EH (cell line): ENCODE results near the gene KCTD17.

ENCODE experiments used
- DNase-seq: peaks from one replicate; pipeline ENCODE4 v3.0.0-alpha.2; 2015; ENCODE audit warnings: low read depth

KCTD17 gene

DNA sequence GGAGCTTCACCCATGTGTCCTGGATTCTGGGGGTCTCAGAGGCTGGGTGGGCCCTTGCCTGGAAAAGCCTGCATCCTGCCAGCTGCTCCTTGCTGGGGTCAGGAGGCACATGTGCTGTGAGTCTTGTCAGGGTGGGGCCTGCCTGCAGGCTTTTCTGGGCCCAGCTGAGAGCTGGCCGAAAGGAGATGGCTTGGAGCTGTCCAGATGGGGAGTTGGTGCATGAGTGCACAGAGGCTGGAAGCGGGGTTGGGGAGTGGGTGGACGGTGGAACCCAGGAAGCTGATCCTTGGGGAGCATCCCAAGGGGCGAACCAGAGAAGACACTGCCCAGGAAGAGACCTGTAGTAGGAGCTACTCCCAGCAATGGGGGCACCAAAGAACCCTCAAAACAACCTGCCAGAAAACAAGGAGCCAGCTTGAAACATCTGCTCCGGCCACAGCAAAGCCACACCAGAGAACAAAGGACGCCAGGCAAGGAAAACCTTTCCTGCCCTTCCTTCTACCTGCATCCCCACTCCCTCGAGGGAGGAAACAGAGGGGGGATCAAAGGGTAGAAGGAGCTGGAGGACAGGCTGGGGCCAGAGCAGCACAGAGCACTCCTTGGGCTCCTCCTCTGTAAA is 8.2 kb upstream of the KCTD17 start:
- DNase-seq, result no peak

DNA sequence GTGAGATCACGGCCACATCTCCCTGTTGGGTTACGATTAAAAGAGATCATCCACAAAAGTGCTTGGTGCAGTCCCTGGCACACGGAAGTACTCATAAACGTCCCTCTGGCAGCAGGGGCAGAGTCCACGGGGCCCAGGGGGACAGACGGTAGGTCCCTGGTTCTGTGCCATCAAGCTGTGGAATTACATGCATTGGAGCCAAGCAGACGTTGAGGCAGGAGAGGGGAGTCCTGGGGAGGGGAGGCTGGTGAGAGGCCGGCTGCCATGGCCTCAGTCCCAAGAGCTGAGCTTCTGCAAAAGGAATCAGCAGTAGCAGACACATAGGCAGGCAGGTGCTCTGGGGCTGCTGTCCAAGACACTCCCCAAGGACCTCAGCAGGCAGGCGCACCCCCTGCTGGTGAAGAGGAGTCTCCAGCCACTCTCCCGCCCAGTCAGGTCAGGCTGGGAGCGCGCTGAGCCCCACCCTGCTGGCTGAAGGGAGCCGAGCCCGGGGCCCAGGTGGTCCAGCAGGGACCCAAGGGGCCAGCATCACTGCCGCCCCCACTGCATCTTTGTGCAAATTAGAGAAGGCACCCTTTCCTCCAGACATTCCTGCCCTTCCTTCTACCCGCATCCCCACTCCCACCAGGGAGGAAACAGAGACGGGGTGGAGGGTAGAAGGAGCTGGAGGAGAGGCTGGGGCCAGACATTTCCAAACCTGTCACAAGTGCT is 7.6 kb upstream of the KCTD17 start:
- peak; percentile 42 for DNase-seq

DNA sequence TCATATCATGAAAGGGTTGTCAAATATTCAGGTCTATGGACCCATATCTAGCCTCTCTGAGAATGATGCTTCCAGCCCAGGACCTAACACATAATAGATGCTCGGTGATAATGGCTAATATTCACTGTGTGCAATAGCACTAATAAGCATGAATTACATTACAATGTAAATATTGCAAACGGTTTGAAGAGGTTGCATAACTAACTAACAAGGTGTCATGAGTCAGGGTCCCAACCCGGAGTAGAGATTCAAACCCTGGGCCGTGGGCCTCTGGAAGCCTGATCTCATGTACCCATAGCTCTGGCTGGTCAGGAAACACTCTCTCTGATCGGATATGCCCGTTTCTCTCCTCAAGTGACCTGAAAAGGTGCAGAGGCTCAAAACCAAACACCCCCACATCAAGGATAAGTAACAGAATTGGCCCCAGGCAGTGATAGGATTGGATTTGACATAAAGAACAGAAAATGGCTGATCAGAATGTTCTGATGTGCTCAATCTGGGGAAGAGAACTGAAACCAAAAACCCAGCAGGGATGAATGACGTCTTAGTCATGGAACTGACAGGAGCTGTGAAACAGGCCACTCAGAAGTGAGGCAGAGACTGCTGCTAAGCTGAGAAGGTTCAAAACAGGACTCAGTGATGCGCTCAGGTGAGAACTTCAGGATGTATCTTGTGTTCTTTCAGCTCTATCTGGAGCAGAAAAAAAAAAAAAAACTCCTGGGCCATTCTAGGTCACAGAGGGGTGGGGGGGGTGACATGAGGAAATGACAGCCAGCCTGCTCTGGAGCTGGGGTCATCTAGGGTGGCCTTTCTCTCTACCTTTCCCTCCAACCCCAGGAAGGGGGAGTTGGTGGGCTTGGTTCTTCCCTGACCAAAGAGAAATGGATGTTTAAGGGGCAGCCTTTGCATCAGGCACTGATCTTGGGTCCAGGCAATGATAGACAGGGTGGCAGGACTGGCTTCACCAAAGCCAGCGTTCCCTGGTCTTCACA is 6.6 kb upstream of the KCTD17 start:
- peak; percentile 19 for DNase-seq

DNA sequence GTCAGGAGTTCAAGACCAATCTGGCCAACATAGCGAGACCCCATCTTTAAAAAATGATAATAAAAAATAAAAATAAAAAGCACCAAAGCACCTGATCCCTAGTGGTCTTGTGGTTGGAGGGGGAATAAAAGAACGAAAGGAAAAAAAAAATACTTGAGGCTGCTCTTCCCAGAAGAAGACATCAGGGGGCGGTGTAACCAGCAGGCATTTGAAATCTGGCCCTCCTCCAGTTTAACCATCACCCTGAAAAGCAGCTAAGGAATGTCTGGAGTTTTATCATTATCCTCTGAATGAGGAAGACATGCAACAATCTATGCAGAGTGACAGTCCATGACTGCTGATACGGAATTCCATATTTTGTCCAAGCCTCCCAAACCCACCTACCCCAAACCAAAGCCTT is 5.6 kb upstream of the KCTD17 start:
- peak; percentile 81 for DNase-seq

DNA sequence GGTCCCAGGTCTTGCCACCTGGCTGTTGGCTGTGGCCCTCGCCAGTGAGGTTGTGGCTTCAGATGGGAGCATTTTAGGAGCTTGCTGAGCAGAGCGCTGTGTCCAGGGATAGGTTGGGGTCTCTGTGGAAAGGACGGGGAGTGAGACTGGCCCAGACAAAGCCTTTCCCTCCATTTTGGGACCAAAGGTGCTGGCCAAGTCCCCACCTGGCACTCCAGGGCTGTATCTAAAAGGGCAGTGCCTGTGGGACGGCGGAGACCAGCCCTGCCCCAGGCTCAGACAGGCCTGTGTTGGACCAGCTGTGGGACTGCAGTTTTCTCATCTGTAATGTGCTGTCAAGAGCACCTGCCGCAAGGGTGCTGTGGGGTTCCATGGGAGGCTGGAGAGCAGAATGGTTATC is 5.0 kb upstream of the KCTD17 start:
- DNase-seq, result no peak

DNA sequence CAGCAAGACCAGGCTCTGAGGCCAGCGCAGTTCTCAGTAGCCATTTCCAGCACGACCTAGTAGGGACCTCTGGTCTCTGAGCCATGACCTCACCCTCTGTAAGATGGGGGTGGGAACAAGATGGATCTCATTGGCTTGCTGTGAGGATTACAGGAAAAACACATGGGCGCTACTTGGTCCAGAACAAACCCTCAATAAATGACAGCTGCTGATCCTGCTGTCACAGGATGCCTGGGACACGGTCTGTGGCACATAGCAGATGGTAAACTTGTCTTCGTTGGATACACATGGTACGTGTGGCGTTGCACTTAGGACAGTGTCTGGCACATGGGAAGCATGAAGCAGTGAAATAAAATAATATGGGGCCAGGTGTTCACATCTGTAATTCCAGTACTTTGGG is 4.5 kb upstream of the KCTD17 start:
- no peak for DNase-seq

DNA sequence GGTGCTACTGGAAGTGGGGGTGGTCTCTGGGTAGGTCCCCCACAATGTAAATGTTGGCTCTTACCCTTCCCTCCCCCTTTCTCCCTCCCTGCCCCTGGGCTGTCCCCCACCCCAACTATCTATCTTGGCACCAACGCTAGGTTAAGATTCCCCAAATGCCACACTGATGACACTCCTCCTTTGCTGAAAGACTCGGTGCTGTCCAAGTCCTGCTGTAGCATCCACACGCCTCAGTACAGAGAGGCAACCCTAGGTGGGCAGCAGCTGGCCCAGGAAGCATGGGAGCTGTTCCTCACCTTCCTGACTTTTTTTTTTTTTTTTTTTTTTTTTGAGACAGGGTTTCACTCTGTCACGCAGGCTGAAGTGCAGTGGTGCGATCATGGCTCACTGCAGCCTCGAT is 3.4 kb upstream of the KCTD17 start:
- DNase-seq, result peak; percentile 52

DNA sequence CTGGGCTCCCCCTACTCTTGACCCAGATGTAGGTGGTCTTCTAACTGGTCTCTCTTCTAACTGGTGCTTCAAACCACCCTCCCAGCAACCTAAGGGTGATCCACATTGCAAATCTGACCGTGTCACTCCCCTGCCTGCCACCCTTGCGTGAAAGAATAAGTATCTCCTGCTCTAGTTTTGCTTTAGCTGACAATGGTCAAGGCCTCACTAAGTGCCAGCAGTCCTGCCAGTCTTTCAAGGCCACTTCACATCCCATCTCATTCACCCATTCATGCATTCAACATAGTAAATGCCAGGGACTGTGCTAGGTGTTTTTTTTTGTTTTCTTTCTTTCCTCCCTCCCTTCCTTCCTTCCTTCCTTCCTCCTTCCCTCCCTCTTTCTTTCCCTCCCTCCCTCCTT is 2.3 kb upstream of the KCTD17 start:
- no peak for DNase-seq

DNA sequence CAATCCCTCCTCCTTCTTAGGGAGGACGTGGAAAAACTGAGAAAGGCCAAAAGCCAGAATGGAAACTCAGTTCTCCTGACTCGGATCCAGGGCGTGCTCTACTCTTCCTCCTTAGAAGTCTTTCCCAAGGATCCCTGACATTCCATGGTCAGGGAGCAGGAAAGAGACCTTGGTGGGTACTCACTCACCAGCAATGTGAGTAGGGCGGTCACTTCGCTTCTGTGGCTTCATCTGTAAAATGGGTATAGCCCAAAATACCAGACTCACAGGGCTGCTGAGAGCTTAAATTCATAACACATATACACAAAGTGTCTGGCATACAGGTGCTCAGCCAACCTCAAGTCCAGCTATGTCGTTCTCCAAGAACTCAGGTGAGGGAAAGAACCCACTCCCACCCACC is 629 bp upstream of the KCTD17 start:
- no peak for DNase-seq

DNA sequence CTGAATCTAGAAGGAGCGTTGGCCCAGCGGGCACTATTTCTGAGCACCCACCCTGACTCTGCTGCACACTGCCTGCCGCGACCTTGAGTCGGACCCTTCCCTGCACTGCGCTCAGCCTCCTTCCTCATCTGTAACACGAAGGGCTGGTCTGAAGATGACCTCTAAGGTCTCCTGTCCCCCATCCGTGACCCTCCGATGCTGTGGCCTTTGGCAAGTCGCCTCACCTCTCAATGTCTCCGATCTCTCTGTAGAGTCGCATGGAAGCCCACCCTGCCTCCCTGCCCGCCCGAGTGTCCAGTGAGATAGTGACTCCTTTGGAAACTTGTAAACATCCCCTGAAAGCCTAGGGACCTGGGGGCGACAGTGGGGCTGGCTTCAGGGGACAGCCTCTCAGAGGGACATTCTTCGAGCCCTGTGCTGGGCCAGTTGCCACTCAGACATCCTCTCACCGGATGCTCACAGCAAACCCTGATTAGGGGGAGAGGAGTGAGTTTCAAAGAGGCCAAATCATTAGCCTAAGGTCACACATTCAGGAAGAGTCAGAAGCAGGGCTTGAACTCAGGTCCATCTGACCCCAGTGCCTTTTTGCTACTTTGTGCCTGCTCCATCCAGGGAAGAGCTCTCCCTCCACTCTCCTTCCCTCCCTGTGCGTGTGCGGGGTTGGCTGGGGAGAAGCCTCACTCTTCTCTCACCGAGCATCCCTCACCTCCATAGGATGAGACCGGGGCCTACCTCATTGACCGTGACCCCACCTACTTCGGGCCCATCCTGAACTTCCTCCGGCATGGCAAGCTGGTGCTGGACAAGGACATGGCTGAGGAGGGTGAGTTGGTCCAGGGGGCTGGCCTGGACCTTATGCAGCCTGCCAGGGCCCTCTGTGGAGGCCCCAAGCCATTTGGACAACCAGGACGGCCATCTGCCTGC is 1.1 kb downstream of the KCTD17 start:
- DNase-seq, result no peak

DNA sequence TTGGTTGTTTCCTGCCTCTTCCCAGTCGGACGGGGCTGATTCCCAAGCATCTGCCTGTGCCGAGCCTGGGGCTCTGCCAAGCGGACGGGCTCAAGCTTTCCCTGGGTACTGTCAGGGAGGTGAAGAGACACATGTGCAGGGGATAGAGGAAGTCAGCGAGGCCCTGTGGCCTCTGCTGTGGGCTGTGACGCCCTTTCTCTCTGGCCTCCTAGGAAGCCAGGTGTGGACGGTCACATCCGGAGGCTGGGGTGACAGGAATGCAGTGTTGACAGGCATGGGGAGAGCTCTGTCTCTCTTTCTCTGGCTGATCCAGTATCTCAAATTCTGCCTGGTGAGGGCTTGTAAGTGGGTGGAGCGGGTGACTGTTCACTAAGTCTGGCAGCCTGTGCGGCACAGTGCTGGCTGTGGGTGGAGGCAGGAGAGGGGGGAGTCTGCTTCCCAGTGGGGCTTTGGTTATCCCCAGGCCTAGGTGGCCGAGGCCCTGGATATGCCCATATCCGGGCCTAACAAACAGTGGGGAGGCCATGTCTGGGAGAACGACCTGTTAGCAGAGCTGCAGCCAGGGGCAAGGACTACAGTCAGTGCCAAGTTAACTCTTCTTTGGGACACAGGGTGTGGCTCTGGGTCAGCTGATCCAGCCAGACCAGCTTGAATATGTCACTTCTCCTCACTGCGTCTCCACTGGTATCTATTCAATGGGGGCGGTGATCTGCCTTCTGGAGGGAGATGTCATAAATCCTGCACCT is 1.9 kb downstream of the KCTD17 start:
- DNase-seq, result no peak

DNA sequence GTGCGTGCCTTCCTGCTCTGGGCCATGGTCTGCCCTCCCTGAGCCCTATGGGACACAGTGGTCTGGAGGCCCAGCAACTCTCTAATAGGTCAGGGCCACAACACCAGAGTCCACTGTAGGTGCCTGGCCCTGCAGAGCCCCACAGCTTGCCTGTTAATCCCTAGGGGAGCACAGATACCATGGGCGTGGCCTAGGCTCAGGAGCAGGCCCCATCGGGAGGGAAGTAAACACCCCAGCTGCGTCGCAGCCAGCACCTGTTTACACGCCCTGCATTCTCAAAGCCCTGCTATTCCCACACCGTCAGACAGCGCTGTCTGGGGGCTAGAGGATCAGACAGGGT is 2.5 kb downstream of the KCTD17 start:
- DNase-seq, result no peak

DNA sequence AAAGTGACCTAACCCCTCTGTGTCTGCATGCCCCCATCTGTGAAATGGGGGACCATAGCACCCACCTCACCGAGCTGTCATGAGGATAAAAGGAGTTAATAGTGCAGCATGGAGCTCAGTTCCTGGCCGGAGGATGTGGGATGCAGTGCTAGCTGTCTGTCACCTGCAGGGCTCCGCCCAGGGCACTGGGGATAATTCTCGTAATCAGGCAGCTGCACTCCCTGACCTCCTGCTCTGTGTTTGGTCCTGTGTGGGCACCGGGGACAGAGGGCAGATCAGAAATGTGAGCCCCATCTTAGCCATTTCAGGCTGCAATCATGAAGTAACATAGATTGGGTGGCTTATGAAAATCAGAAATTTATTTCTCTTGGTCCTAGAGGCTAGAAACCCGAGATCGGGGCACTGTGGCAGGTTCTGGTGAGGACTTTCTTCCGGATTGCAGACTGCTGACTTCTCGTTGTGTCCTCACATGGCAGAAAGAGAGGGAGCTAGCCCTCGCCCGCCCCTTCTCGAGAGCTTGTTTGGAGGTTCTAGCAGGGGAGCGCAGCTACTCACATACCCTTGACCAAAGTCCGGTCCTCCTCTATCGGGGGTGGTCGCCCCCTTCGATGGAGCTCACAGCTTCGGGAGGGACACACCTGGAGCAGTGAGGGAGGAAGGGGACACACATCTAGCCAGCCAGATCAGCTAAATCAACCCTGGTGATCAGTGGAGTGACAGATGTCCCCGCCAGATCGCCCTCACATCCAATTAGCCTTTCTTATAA is 3.2 kb downstream of the KCTD17 start:
- no peak for DNase-seq

DNA sequence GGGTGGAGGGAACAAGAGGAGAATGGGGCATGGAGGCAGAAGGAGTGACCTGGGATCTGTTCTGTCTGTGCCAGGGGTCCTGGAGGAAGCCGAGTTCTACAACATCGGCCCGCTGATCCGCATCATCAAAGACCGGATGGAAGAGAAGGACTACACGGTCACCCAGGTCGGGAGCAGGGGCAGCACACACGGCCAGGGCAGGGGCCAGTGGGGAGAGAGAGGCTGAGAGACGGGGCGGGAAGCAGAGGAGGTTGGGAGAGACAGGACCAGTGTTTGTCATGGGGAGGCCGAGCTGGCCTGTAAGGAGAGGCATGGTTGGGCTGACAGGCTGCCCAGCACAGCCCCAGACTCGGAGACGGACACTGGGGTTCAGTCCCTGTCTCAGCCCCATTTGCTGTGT is 4.7 kb downstream of the KCTD17 start:
- DNase-seq, result no peak

DNA sequence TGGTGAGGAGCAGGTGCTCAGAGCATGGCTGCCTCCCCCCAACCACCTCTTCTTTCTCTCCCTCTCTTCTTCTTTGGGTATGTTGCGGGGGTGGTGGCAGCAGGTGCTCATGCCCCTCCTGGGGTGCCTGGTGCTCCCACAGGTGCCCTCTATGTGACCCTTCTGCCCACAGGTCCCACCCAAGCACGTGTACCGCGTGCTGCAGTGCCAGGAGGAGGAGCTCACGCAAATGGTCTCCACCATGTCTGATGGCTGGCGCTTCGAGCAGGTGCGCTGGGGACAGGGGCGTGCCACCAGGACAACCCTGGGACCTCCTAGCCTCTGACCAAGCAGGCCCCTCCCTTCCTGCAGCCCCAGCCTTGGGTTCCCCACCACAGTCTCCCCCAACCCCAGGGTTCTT is 5.7 kb downstream of the KCTD17 start:
- DNase-seq, result no peak

DNA sequence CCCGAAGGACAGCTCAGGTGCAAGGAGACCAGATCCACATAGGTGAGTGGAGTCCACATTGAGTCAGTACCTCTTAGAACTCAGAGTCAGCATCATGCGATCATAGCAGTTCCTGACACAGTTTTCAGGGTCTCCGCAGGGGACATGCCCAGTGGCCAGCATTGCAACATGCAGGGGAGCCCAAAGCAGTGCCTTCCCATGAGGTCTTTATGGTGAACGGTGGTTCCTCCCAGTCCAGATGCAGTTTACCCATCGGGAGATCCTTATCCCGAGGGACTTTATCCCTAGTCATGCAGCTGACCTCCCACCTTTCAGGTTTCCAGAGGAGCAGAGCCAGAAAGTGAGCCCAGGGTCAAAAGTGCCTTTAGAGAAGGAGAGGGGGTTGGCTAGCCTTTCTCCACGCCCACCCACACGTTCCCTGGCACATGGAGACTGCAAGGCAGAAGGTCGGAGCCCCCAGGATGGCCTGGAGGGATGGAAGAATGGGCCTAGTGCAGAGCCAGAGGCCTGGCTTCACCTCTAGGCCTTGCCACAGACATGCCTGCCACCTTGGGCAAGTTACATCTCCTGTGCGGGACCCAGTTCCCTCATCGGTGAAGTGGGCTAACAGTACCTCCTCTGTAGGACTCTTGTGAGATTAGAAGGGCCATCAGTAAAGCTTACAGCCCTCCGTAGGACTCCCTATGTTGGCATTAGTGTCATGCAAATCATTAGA is 6.4 kb downstream of the KCTD17 start:
- no peak for DNase-seq

DNA sequence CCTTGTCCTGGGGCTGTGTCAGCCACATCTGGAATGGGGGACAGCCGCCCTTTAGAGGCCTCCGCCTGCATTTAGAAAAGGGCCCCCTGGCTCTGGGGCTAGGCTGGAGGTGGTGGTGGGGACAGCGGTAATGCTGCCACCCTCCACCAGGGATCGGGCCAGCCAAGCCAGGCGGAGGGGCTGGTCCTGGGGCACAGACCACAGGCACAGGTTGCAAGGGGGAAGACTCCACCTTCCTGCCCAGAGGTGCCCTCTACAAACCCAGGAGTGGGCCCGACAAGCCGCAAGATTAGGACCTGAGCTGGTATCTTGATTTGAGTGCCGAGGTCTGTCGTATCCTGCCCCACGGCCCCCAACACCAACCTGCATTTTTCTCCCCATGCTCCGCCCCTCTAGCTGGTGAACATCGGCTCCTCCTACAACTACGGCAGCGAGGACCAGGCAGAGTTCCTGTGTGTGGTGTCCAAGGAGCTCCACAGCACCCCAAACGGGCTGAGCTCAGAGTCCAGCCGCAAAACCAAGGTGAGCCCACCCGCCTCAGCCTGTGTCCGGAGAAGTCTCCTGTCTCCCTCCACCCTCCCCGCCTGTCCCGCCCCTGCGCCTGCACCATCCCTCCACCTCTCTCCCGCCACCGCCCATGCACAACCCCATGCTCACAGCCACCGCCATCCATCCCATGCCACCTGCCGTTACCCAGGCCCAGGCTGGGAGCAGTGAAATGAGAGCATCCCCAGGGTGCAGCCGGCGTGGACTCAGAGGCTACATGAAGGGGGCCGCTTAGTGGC is 7.6 kb downstream of the KCTD17 start:
- no peak for DNase-seq

DNA sequence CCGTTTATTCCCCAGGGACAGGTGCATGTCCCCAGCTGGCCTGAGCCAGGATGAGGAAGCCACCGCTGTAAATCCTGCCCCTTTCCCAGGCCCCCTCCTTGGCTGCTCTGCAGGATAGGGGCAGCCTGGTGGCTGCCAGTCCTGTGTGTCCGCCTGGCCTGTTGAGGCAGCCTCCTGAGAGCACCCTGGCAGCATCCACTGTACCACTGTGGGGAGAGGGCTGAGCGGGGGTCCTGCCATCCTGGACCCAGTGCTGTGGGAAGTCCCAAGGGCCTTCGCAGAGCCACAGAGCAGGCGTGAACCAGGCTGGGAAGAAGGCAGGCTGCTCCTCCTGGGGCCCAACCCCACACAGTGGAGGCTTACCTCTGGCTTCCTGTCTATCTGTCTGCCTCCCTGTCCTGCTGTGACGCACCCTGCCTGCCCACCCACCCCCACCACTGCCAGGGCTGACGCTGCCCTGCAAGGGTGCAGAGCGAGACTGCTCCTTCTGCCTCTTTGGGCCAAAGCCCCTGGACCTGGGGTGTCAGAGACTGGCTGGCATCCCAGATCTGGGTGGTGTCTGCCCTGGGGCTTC is 8.4 kb downstream of the KCTD17 start:
- no peak for DNase-seq
